Transverse colon (tissue), 4 donors: ENCODE measurements around the gene BSG.

ENCODE experiments used
- EP300 ChIP-seq: sonication (generic); formaldehyde crosslinking; IDR thresholded peaks from one replicate; pipeline ENCODE4 v1.6.1; 2017; ENCODE audit warnings: antibody characterized with exemption, low read depth
- POLR2A ChIP-seq: fragments of 450-650 bp; IDR thresholded peaks from one replicate; pipeline ENCODE4 v1.6.1; 2016; ENCODE audit warnings: antibody characterized with exemption, mild to moderate bottlenecking, moderate library complexity
- POLR2AphosphoS5 ChIP-seq, 3 donors: sonication (generic); formaldehyde crosslinking; IDR thresholded peaks; one replicate each; pipeline ENCODE4 v1.6.1; 2016; ENCODE audit warnings: antibody characterized with exemption in 3 of 3
- TF ChIP-seq, protein P1 (sequence below), 5 experiments: fragments of 200-600 bp in 3 of 5; fragments of 450-650 bp in 2 of 5; sonication (generic) in 3 of 5; IDR thresholded peaks; 1 replicate in 2 of 5; 2 replicates in 3 of 5; pipeline ENCODE4 v1.5.1; 2016 to 2017; ENCODE audit warnings: antibody characterized with exemption in 5 of 5, inconsistent platforms in 3 of 5, mild to moderate bottlenecking in 2 of 5, moderate library complexity in 1 of 5

DNA sequence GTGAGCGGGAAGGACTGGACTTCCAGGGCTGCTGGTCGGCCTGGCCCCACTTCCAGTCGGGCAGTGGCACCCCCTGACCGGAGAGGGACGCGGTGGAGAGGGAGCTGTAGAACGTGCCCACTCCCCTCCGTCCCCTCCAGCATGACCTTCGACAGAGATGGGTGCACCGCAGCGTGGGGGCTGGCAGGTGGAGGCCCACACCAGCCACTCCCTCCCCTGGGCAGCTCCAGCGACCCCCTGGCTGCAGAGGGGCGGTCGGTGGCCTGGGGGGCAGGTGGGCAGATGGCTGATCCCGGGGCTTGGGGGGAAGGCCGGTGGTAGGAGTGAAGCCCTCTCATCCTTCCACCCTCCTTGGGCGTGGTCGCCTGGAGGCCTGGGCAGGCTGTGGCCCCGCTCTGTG is 19.7 kb downstream of the BSG start:
- TF ChIP-seq POLR2A (no peak), POLR2AphosphoS5 (IDR thresholded peaks at IDR 0.05) (no peak), EP300 (no peak)
- TF ChIP-seq, protein P1, sequence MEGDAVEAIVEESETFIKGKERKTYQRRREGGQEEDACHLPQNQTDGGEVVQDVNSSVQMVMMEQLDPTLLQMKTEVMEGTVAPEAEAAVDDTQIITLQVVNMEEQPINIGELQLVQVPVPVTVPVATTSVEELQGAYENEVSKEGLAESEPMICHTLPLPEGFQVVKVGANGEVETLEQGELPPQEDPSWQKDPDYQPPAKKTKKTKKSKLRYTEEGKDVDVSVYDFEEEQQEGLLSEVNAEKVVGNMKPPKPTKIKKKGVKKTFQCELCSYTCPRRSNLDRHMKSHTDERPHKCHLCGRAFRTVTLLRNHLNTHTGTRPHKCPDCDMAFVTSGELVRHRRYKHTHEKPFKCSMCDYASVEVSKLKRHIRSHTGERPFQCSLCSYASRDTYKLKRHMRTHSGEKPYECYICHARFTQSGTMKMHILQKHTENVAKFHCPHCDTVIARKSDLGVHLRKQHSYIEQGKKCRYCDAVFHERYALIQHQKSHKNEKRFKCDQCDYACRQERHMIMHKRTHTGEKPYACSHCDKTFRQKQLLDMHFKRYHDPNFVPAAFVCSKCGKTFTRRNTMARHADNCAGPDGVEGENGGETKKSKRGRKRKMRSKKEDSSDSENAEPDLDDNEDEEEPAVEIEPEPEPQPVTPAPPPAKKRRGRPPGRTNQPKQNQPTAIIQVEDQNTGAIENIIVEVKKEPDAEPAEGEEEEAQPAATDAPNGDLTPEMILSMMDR (IDR thresholded peaks at IDR 0.05), result no peak
